Ishikawa (cell line): ENCODE data around the gene SLC18B1.

Experiments
- EGR1 ChIP-seq: IDR thresholded peaks from 2 replicates; pipeline ENCODE4 v1.6.1; 2012
- EP300 ChIP-seq: IDR thresholded peaks from 2 replicates; pipeline ENCODE4 v1.6.1; 2012; ENCODE audit warnings: borderline replicate concordance
- FOXM1 ChIP-seq: IDR thresholded peaks from 2 replicates; pipeline ENCODE4 v1.6.1; 2012; ENCODE audit warnings: low read depth, borderline replicate concordance
- NFIC ChIP-seq: IDR thresholded peaks from 2 replicates; pipeline ENCODE4 v1.6.1; 2012
- RAD21 ChIP-seq: IDR thresholded peaks from 2 replicates; pipeline ENCODE4 v1.6.1; 2012; ENCODE audit warnings: low read depth
- TAF1 ChIP-seq: IDR thresholded peaks from 2 replicates; pipeline ENCODE4 v1.6.1; 2012; ENCODE audit warnings: low read depth, mild to moderate bottlenecking
- TCF12 ChIP-seq: IDR thresholded peaks from 2 replicates; pipeline ENCODE4 v1.6.1; 2012; ENCODE audit warnings: low read depth
- ZBTB7A ChIP-seq: IDR thresholded peaks from 2 replicates; pipeline ENCODE4 v1.6.1; 2012; ENCODE audit warnings: low read depth
- TF ChIP-seq, protein P1 (sequence below): IDR thresholded peaks from 2 replicates; pipeline ENCODE4 v1.6.1; 2012
- TF ChIP-seq, protein P2 (sequence below): IDR thresholded peaks from 2 replicates; pipeline ENCODE4 v1.6.1; 2012
- TF ChIP-seq, protein P3 (sequence below): IDR thresholded peaks from 2 replicates; pipeline ENCODE4 v1.6.1; 2012; ENCODE audit warnings: low read depth, mild to moderate bottlenecking

DNA sequence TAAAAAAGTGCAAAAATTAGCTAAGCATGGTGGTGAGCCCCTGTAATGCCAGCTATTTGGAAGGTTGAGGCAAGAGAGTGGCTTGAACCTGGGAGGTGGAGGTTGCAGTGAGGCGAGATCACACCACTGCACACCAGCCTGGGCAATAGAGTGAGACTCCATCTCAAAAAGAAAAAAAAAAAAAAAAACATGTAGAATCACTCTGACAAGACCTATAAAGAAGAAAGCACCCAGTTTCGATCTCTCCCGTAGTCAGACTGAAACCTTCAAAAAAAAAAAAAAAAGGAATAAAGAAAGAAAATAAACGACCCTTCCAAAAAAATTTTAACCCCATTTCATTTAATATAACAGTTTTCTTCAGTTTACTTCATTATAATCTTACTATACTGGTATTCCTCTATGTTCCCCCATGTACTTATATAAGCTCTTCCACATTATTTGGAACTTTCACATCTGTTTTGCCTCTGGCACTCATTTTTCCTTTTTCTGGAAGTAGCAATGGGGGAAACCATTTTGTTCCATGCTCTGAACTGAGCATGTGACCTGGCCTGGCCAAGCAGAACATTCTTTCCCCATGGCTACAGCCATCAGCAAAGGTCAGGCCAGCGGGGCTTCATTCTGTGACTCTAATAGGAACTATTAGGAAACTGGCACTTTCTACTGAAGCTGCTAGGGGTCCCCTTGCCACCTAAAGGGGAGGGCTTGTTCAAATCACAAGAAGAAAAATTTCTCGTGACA lies 9.6 kb downstream of the SLC18B1 start:
- TF ChIP-seq, protein P1, sequence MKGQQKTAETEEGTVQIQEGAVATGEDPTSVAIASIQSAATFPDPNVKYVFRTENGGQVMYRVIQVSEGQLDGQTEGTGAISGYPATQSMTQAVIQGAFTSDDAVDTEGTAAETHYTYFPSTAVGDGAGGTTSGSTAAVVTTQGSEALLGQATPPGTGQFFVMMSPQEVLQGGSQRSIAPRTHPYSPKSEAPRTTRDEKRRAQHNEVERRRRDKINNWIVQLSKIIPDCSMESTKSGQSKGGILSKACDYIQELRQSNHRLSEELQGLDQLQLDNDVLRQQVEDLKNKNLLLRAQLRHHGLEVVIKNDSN = no peak
- TF ChIP-seq TCF12 (no peak), NFIC (no peak), EP300 (no peak), RAD21 (no peak), FOXM1 (no peak), EGR1 (no peak), TAF1 (no peak), ZBTB7A (no peak)
- TF ChIP-seq, protein P2, sequence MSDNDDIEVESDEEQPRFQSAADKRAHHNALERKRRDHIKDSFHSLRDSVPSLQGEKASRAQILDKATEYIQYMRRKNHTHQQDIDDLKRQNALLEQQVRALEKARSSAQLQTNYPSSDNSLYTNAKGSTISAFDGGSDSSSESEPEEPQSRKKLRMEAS = no peak
- TF ChIP-seq, protein P3, sequence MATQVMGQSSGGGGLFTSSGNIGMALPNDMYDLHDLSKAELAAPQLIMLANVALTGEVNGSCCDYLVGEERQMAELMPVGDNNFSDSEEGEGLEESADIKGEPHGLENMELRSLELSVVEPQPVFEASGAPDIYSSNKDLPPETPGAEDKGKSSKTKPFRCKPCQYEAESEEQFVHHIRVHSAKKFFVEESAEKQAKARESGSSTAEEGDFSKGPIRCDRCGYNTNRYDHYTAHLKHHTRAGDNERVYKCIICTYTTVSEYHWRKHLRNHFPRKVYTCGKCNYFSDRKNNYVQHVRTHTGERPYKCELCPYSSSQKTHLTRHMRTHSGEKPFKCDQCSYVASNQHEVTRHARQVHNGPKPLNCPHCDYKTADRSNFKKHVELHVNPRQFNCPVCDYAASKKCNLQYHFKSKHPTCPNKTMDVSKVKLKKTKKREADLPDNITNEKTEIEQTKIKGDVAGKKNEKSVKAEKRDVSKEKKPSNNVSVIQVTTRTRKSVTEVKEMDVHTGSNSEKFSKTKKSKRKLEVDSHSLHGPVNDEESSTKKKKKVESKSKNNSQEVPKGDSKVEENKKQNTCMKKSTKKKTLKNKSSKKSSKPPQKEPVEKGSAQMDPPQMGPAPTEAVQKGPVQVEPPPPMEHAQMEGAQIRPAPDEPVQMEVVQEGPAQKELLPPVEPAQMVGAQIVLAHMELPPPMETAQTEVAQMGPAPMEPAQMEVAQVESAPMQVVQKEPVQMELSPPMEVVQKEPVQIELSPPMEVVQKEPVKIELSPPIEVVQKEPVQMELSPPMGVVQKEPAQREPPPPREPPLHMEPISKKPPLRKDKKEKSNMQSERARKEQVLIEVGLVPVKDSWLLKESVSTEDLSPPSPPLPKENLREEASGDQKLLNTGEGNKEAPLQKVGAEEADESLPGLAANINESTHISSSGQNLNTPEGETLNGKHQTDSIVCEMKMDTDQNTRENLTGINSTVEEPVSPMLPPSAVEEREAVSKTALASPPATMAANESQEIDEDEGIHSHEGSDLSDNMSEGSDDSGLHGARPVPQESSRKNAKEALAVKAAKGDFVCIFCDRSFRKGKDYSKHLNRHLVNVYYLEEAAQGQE = no peak
